Suprapubic skin (tissue), 3 donors: ENCODE results near the gene NEK10.

Source experiments
- CTCF ChIP-seq, 2 donors: fragments of 200-600 bp in 1 of 2; fragments of 450-650 bp in 1 of 2; sonication (generic) in 1 of 2; IDR thresholded peaks; one replicate each; pipeline ENCODE4 v1.5.1; 2016 to 2019; ENCODE audit warnings: antibody characterized with exemption in 2 of 2, mild to moderate bottlenecking in 1 of 2, moderate library complexity in 1 of 2
- EP300 ChIP-seq: sonication (generic); formaldehyde crosslinking; IDR thresholded peaks from one replicate; pipeline ENCODE4 v1.6.1; 2017; ENCODE audit warnings: antibody characterized with exemption
- POLR2A ChIP-seq, 2 donors: fragments of 450-650 bp; IDR thresholded peaks; one replicate each; pipeline ENCODE4 v1.6.1; 2017; ENCODE audit warnings: antibody characterized with exemption in 2 of 2, mild to moderate bottlenecking in 2 of 2, moderate library complexity in 2 of 2

GRCh38 chr3:27174530-27174929 is 194.7 kb downstream of the NEK10 start:
- TF ChIP-seq CTCF (IDR thresholded peaks at IDR 0.05) (no peak), POLR2A (IDR thresholded peaks at IDR 0.05) (no peak), EP300 (no peak)
